ENCODE measurements around the gene NHS.

DNA sequence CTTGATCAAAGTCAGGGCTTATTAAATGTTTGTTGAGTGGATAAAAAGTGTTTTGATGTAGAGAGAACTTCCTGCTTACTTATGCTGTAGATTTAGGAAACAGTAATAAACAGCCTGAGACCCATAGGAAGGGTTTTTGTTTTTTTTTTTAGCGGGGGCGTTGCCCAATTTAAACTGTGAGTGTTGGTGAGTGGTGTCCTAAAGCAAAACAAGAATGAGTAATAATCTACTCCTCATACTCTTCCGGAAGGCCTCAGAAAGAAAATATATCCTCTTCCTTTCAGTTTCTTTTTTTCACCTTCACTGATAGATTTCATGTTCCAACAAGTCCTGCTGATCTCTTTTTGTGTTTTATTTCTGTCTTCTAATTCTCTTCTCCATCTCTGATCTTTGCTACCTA, 257.9 kb downstream of the NHS start:
- TF ChIP-seq, protein P1, sequence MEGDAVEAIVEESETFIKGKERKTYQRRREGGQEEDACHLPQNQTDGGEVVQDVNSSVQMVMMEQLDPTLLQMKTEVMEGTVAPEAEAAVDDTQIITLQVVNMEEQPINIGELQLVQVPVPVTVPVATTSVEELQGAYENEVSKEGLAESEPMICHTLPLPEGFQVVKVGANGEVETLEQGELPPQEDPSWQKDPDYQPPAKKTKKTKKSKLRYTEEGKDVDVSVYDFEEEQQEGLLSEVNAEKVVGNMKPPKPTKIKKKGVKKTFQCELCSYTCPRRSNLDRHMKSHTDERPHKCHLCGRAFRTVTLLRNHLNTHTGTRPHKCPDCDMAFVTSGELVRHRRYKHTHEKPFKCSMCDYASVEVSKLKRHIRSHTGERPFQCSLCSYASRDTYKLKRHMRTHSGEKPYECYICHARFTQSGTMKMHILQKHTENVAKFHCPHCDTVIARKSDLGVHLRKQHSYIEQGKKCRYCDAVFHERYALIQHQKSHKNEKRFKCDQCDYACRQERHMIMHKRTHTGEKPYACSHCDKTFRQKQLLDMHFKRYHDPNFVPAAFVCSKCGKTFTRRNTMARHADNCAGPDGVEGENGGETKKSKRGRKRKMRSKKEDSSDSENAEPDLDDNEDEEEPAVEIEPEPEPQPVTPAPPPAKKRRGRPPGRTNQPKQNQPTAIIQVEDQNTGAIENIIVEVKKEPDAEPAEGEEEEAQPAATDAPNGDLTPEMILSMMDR (IDR thresholded peaks at IDR 0.05 in 8 of 11, conservative IDR thresholded peaks at IDR 0.05 in 3 of 11), result no peak
- no peak for TF ChIP-seq POLR2A (IDR thresholded peaks at IDR 0.05)
- TF ChIP-seq POLR2AphosphoS5 (IDR thresholded peaks at IDR 0.05), result no peak
